SK-N-SH (cell line): ENCODE measurements around the gene COL26A1. TPM values are rescaled to one million over a fixed set of nuclear protein-coding genes. Genes with fewer than 3 reads are reported as not detected.
A peak's percentile ranks its signal among the peaks of the same experiment; 100 is the strongest.

Experiments
- CTCF ChIA-PET: fragments of 300-600, 350-600 bp; formaldehyde crosslinking; extraction: SDS; loops from one replicate; lab custom pipeline; 2021; lab: Yijun Ruan, JAX
- POLR2A ChIA-PET: fragments of 350-600 bp; sonication (Branson Sonifier 250); formaldehyde crosslinking; extraction: SDS; loops from one replicate; lab custom pipeline; 2020; ENCODE audit warnings: antibody characterized with exemption, inconsistent platforms; lab: Yijun Ruan, JAX
- DNase-seq: peaks from one replicate; pipeline ENCODE4 v3.0.0; 2012
- H2AFZ ChIP-seq: fragments of 200-600 bp; sonication (generic); 2 replicates; pipeline ENCODE4 v1.8.1; 2016; ENCODE audit warnings: antibody characterized with exemption, mild to moderate bottlenecking, low read depth
- H3F3A ChIP-seq: fragments of 200-600 bp; sonication (generic); replicated peaks from 2 replicates; pipeline ENCODE3; 2016; ENCODE audit warnings: antibody characterized with exemption, mild to moderate bottlenecking; ENCODE audit not compliant: insufficient read depth
- H3K27ac ChIP-seq, 2 experiments: fragments of 200-500 bp in 1 of 2; fragments of 200-600 bp in 1 of 2; sonication (Bioruptor generic) in 1 of 2; sonication (generic), shearing (Covaris generic) in 1 of 2; 2 replicates each; pipeline versions ENCODE4 v1.5.1 to v1.6.1; 2014 to 2016; ENCODE audit warnings: low read depth in 2 of 2, inconsistent platforms in 1 of 2, low read length in 1 of 2, mild to moderate bottlenecking in 1 of 2, mixed read lengths in 1 of 2
- H3K27me3 ChIP-seq: fragments of 200-600 bp; sonication (generic), shearing (Covaris generic); 2 replicates; pipeline ENCODE4 v1.6.1; 2016; ENCODE audit warnings: mixed run types; ENCODE audit not compliant: insufficient read depth
- H3K36me3 ChIP-seq, 2 experiments: fragments of 200-500 bp in 1 of 2; fragments of 200-600 bp in 1 of 2; sonication (Bioruptor generic) in 1 of 2; sonication (generic) in 1 of 2; replicated peaks in 1 of 2; 2 replicates each; pipeline versions ENCODE3 to v1.5.1; 2014 to 2016; ENCODE audit warnings: low read length in 1 of 2, mild to moderate bottlenecking in 1 of 2; ENCODE audit not compliant: insufficient read depth in 2 of 2, control insufficient read depth in 1 of 2
- H3K4me1 ChIP-seq, 2 experiments: fragments of 200-500 bp in 1 of 2; fragments of 200-600 bp in 1 of 2; sonication (Bioruptor generic) in 1 of 2; sonication (generic), shearing (Covaris generic) in 1 of 2; 2 replicates each; pipeline versions ENCODE4 v1.5.1 to v1.6.1; 2014 to 2016; ENCODE audit warnings: low read depth in 1 of 2, low read length in 1 of 2, mixed run types in 1 of 2; ENCODE audit not compliant: insufficient read depth in 2 of 2, control insufficient read depth in 1 of 2
- H3K4me2 ChIP-seq: fragments of 200-600 bp; sonication (generic), shearing (Covaris generic); 2 replicates; pipeline ENCODE4 v1.6.1; 2017; ENCODE audit warnings: mixed run types
- H3K4me3 ChIP-seq, 2 experiments: fragments of 200-500 bp in 1 of 2; fragments of 200-600 bp in 1 of 2; sonication (Bioruptor generic) in 1 of 2; sonication (generic), shearing (Covaris generic) in 1 of 2; 2 replicates each; pipeline versions ENCODE4 v1.5.1 to v1.8.1; 2014 to 2016; ENCODE audit warnings: low read depth in 2 of 2, inconsistent platforms in 1 of 2, low read length in 1 of 2, mild to moderate bottlenecking in 1 of 2, mixed read lengths in 1 of 2, moderate library complexity in 1 of 2
- H3K79me2 ChIP-seq: fragments of 200-600 bp; sonication (generic); 2 replicates; pipeline ENCODE4 v1.8.1; 2017; ENCODE audit warnings: mild to moderate bottlenecking; ENCODE audit not compliant: insufficient read depth
- H3K9ac ChIP-seq: fragments of 200-600 bp; sonication (generic); 2 replicates; pipeline ENCODE4 v1.6.1; 2017; ENCODE audit warnings: mixed run types
- H3K9me2 ChIP-seq: fragments of 200-600 bp; sonication (generic); 2 replicates; pipeline ENCODE4 v1.6.1; 2017; ENCODE audit warnings: mixed run types
- H3K9me3 ChIP-seq: fragments of 200-600 bp; sonication (generic); 2 replicates; pipeline ENCODE4 v1.6.1; 2017; ENCODE audit warnings: mixed run types, mild to moderate bottlenecking, moderate library complexity
- H4K20me1 ChIP-seq: fragments of 200-600 bp; sonication (generic); 2 replicates; pipeline ENCODE4 v1.6.1; 2017; ENCODE audit warnings: mild to moderate bottlenecking, mixed run types; ENCODE audit not compliant: insufficient read depth
- FOSL2 ChIP-seq: IDR thresholded peaks from 2 replicates; pipeline ENCODE4 v1.4.0; 2012; ENCODE audit warnings: low read depth, mild to moderate bottlenecking, moderate library complexity, borderline replicate concordance
- FOXJ3 ChIP-seq: sonication (generic); formaldehyde crosslinking; IDR thresholded peaks from 2 replicates; pipeline ENCODE4 v1.5.1; 2020; ENCODE audit warnings: mild to moderate bottlenecking, missing genetic modification reagents
- GABPA ChIP-seq: IDR thresholded peaks from 2 replicates; pipeline ENCODE4 v1.4.0; 2012; ENCODE audit warnings: low read depth, mild to moderate bottlenecking
- IRF3 ChIP-seq: fragments of 150-350 bp; IDR thresholded peaks from 2 replicates; pipeline ENCODE4 v1.6.1; 2016; ENCODE audit warnings: mild to moderate bottlenecking, low read depth, low read length
- MAX ChIP-seq: IDR thresholded peaks from 2 replicates; pipeline ENCODE4 v1.4.0; 2012; ENCODE audit warnings: low read depth
- NFIC ChIP-seq: IDR thresholded peaks from 2 replicates; pipeline ENCODE4 v1.4.0; 2012; ENCODE audit warnings: borderline replicate concordance
- PBX3 ChIP-seq: IDR thresholded peaks from 2 replicates; pipeline ENCODE4; 2012
- RAD21 ChIP-seq: IDR thresholded peaks from 2 replicates; pipeline ENCODE4 v1.6.1; 2012; ENCODE audit warnings: mild to moderate bottlenecking, low read length
- RCOR1 ChIP-seq: fragments of 150-350 bp; IDR thresholded peaks from 2 replicates; pipeline ENCODE4 v1.6.1; 2017; ENCODE audit warnings: antibody characterized with exemption, low read length
- TAF1 ChIP-seq: IDR thresholded peaks from 2 replicates; pipeline ENCODE4 v1.6.1; 2012; ENCODE audit warnings: low read depth, mild to moderate bottlenecking, low read length, moderate library complexity, borderline replicate concordance
- TEAD4 ChIP-seq: IDR thresholded peaks from 2 replicates; pipeline ENCODE4 v1.4.0; 2012; ENCODE audit warnings: mild to moderate bottlenecking, borderline replicate concordance; ENCODE audit not compliant: insufficient read depth
- YY1 ChIP-seq: IDR thresholded peaks from 2 replicates; pipeline ENCODE4 v1.4.0; 2012; ENCODE audit warnings: low read depth, mild to moderate bottlenecking
- WGBS: methylation state at CpG from one replicate; pipeline ENCODE4 v1.1.6; 2017; ENCODE audit warnings: low lambda C conversion rate; 5-methylcytosine and 5-hydroxymethylcytosine counted together
- polyA plus RNA-seq, 3 experiments: library from polyadenylated mRNA; depleted of rRNA; stranded (reverse); fragments of >200 nt; gene quantifications; 2 replicates each; pipeline ENCODE4 v1.2.3, GENCODE V29; 2012

COL26A1 gene
- polyA plus RNA-seq, 1 of the 3 experiments (the other 2 are of a cell fraction) = 0.05 TPM

GRCh38 chr7:101420436-101420835, 57.8 kb downstream of the COL26A1 start:
- no peaks in the 10 kb centered on the region for H3K4me1 ChIP-seq
- H3K9me3 ChIP-seq = no peaks in the 10 kb centered on the region
- no peak for TF ChIP-seq FOXJ3 (CRISPR knock-in tag)
- TF ChIP-seq NFIC = no peak
- no peak for TF ChIP-seq GABPA
- TF ChIP-seq RAD21 = no peak
- no peak for TF ChIP-seq FOSL2
- TF ChIP-seq PBX3 = no peak
- TF ChIP-seq IRF3 = no peak
- TF ChIP-seq TEAD4 = no peak
- no peaks in the 10 kb centered on the region for H4K20me1 ChIP-seq
- 43% methylated on average over 4 of the region's 5 CpGs for WGBS
- H3F3A ChIP-seq = no peaks in the 10 kb centered on the region
- no peak overlapping the region for H2AFZ ChIP-seq
- no peak overlapping the region for H3K9ac ChIP-seq
- no peak overlapping the region for H3K27ac ChIP-seq
- H3K36me3 ChIP-seq = no peaks in the 10 kb centered on the region
- CTCF ChIA-PET = interaction anchor here (1.0 to 4.7 kb wide), 3 partner anchors 9 to 20 kb away, joined by 3 to 38 read pairs (median 3); no protein-coding TSS in a partner anchor
- no peak overlapping the region for H3K4me2 ChIP-seq
- H3K9me2 ChIP-seq = no peaks in the 10 kb centered on the region
- peak; percentile 62 for DNase-seq
- H3K4me3 ChIP-seq = no peak overlapping the region
- no peaks in the 10 kb centered on the region for H3K79me2 ChIP-seq
- POLR2A ChIA-PET = no interaction called here
- H3K27me3 ChIP-seq = peaks cover 44% of the 10 kb centered on the region

GRCh38 chr7:101422356-101423195, 59.9 kb downstream of the COL26A1 start:
- H4K20me1 ChIP-seq = no peaks in the 10 kb centered on the region
- H3K9me2 ChIP-seq = no peaks in the 10 kb centered on the region
- no peaks in the 10 kb centered on the region for H3F3A ChIP-seq
- WGBS = 50% methylated on average over 11 of the region's 11 CpGs
- no peak for DNase-seq
- H2AFZ ChIP-seq = no peak overlapping the region
- no peaks in the 10 kb centered on the region for H3K36me3 ChIP-seq
- no peak overlapping the region for H3K4me3 ChIP-seq
- H3K4me2 ChIP-seq = no peak overlapping the region
- no peak overlapping the region for H3K9ac ChIP-seq
- CTCF ChIA-PET = interaction anchor here (0.7 to 4.7 kb wide), 7 partner anchors 11 to 116 kb away, joined by 3 to 38 read pairs (median 4); no protein-coding TSS in a partner anchor
- POLR2A ChIA-PET = interaction anchor here (0.6 kb wide), 1 partner anchor 18 kb away, joined by 4 read pairs; no protein-coding TSS in a partner anchor
- peaks cover 37% of the 10 kb centered on the region for H3K27me3 ChIP-seq
- H3K4me1 ChIP-seq = no peaks in the 10 kb centered on the region
- no peaks in the 10 kb centered on the region for H3K9me3 ChIP-seq
- H3K79me2 ChIP-seq = no peaks in the 10 kb centered on the region
- no peak overlapping the region for H3K27ac ChIP-seq
- TF ChIP-seq TAF1 (no peak), YY1 (no peak), RCOR1 (no peak), NFIC (no peak), MAX (no peak), FOXJ3 (CRISPR knock-in tag) (no peak), FOSL2 (no peak), PBX3 (no peak)
